ENCODE results near the gene PPBP.

GRCh38 chr4:73945674-73946449 is 42.1 kb downstream of the PPBP start:
- no peak for TF ChIP-seq POLR2AphosphoS5 (IDR thresholded peaks at IDR 0.05; ENCODE audit: borderline replicate concordance, low read depth, low read length)
- no peak for TF ChIP-seq EZH2 (IDR thresholded peaks at IDR 0.05)
- no peak for TF ChIP-seq FOXP2 (optimal IDR thresholded peaks at IDR 0.05; ENCODE audit: control extremely low read depth, extremely low read length, insufficient read depth)
